Heart left ventricle (tissue), 13 donors: ENCODE results near the gene ZNF423.

ENCODE experiments used
- CTCF ChIP-seq, 12 donors: fragments of 200-600 bp; sonication (generic) in 4 of 12; IDR thresholded peaks; one replicate each; pipeline versions ENCODE4 v1.5.0 to v1.8.0; 2018 to 2022; ENCODE audit warnings: antibody characterized with exemption in 12 of 12, mild to moderate bottlenecking in 5 of 12
- POLR2A ChIP-seq, 2 donors: fragments of 450-650 bp; IDR thresholded peaks; one replicate each; pipeline ENCODE4 v1.6.1; 2017; ENCODE audit warnings: antibody characterized with exemption in 2 of 2, mild to moderate bottlenecking in 2 of 2, moderate library complexity in 2 of 2
- donor health status: ischemic (EF 13 %, LVEDD 7.1; RV severe dilation, severe dysfunction).
- donor health status: DM: no; HTN: yes; CAD: no.
- donor health status: DM: no; HTN: no; CAD: no.
- donor health status: ischemic (EF 25% LVEDD 6.9; RV normal size, moderate dysfunction).
- donor health status: ischemic (EF 25% LVEDD 5.7; RV mildly dilated, moderate dysfunction).
- donor health status: ischemic (EF 35%, LVEDD 5.7; RV mildly dilated, moderate dysfunction).
- donor health status: nonischemic (EF 11% LVEDD 7.7; RV severe dilation, severe dysfunction).
- donor health status: DM: yes; HTN: yes; CAD: no.
- donor health status: PGD.
- donor health status: ischemic (EF 29% LVEDD 5.4; RV normal size, mild dysfunction).
- donor health status: nonischemic (EF 23%, LVEDD 6.1; RV moderate dilation, normal function).

- no peak for TF ChIP-seq CTCF (IDR thresholded peaks at IDR 0.05)
- no peak for TF ChIP-seq POLR2A (IDR thresholded peaks at IDR 0.05)
These were observed 5.4 kb upstream of the ZNF423 start for GRCh38 chr16:49861299-49861698.
